ENCODE results near the gene BLNK. TPM values are rescaled to one million over a fixed set of nuclear protein-coding genes. Genes with fewer than 3 reads are reported as not detected.
"Not testable (repeated sequence)": the region's sequence is repeated elsewhere in the genome, so short reads cannot be mapped to it uniquely, and the experiment has no call there.

BLNK gene
- total RNA-seq (2014; rRNA removed; shearing (Covaris generic)), result not detected in 2 replicates
- polyA plus RNA-seq (2014; cell fraction: nucleus; rRNA removed), result not detected in 2 replicates

GRCh38 chr10:96271016-96271815, at the start of gene BLNK:
Gene BLNK (minus strand): TSS chr10:96271569. CDS start chr10:96271398, 171 bp downstream.
- no peak for DNase-seq (ENCODE audit: extremely low read depth, low read depth)

- DNase-seq (ENCODE audit: extremely low read depth, low read depth), result peak; percentile 36
These were observed 48.5 kb upstream of the BLNK start for GRCh38 chr10:96319754-96320474.

DNA sequence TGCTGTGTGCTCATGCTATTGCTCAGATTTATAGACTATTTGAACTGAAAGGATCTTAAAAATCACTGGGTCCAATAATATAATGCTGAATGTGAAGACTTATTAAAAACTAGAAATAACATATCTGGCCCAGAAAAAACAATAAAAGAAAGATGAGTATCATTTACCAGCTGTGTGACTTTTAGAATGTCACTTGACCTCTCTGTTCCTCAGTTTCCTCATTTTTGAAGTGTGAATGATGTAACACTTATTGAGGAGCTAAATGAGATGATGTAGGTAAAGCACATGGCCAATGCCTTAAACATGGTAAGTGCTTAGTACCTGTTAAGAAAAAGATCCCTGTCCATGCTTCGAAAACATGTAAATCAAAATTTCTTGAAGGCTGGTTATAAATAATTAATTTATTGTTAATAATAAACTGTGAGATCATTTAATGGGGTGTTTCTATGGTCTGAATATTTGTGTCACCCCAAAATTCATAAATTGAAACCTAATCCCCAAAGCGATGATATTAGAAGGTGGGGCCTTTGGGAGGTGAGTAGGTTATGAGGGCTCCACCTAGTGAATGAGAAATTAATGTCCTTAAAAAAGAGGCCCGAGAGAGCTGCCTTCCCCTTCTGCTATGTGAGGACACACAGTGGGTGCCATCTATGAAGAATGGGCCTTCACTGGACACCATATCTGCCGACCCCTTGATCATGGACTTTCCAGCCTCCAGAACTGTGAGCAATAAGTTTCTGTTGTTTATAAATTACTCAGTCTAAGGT, 45.9 kb upstream of the BLNK start:
- no peak for DNase-seq (ENCODE audit: extremely low read depth, low read depth)

- DNase-seq (ENCODE audit: extremely low read depth, low read depth), result no peak
These were observed 42.0 kb upstream of the BLNK start for GRCh38 chr10:96313344-96313743.

DNA sequence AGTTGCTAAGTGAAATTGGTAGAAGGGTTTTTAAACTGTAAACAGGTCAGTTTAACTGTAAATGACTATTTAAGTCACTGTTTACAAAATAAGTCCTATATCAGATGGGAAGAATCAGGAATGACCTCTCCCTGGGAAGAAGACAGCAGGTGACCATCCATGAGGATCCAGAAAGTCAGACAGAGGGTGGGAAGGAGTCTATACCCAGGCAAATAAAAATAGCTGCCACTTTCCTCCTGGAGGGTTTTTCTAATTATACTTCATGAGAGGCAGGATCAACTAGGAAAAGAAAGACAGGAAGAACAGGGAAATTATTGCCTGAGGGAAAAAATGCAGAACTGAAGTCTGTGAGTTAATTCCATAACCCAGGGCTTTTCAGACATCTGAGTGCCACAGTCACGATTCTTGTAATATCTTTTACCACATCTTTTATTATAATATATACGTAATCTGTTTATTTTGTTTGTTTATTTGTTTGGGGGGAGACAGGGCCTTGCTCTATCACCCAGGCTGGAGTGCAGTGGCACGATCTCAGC, 39.9 kb upstream of the BLNK start:
- DNase-seq (ENCODE audit: extremely low read depth, low read depth), result no peak

DNA sequence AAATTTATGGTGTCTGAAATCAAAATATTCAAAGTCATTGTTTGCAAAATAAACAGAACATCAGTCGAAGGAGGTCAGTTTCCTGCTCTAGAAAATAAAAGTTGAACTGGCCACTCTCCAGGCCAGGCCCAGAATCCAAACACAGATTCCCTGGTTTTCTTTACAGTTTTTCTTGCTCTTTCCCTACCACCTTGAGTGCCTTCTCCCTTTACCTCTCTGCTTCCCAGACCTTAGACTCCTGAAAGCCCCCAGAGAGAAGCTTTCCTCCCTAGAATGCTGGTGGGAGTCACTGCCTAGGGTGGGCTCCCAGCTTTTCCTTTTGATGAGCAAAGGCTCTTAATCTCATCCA, 38.9 kb upstream of the BLNK start:
- no peak for DNase-seq (ENCODE audit: extremely low read depth, low read depth)

DNA sequence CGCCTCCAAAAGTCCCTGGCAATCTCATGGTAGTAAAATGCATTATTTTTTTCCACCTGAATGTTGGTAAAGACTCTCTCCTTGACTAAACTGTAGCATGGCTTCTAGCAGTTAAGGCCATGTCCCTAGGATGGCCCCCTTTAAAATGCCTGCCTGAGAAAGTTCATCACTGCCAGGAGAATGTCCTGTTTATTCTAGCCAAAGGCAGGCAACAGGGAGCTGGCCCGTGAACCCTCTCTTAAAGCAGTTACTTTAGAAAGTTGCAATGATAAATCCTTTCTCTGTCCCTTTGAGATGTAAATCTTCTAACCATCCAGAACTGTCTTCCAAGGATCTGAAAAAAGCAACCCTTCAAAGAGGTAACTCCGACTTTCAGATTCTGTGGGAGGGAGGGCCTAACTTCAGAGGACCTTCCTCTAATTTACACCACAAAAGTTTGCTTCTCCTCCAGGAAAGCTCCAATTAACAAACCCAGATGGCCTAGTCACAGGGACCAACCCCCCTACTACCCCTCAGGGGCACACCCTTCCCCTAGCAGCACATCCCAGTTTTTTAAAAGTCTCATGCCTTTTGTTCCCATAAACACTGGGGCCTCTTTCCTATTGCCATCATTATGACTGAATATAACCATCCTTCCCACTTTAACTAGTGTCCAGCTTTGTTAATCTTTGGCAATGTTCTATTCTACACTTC, 38.4 kb upstream of the BLNK start:
- DNase-seq (ENCODE audit: extremely low read depth, low read depth), result no peak

- not testable (repeated sequence) for DNase-seq (ENCODE audit: extremely low read depth, low read depth)
These were observed 37.5 kb upstream of the BLNK start for GRCh38 chr10:96308854-96309253.

DNA sequence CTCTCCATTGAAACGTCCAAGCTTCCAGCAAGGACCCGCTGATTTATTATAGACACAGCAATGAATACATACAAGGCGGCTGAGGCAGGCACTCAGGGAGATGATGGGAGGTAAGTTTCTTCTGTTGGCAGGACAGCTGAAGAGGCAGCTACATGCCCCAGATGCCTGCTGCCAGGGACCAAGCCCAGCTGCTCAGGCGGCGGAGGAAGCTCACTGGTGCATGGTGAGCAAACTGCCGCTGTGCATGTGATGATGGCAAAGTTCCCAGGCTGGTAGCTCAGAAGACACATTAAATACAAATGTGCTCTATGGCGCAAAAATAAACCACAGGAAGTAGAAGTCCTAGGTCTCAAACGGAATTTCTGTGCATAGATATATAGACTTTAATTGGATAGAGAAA, 35.1 kb upstream of the BLNK start:
- DNase-seq (ENCODE audit: extremely low read depth, low read depth), result no peak

DNA sequence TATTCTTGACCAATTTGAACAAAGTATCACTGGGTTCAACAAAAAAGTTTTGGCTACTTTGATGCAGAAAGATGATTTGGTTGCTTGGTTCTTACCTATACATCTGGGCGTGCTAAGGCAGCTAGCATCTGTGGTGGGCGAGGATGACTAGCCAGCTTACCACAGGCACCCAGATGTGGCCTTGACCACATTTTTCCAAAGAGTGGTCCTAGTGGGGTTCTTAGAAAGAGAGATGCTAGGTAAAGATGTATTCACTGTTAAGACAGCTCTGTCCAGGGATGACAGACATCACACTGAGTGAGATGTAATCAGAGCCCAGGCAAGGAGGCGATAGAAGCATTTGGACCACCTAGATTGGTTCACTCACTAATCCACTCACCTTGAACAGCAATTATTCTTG, 33.6 kb upstream of the BLNK start:
- DNase-seq (ENCODE audit: extremely low read depth, low read depth), result no peak

- DNase-seq (ENCODE audit: extremely low read depth, low read depth), result no peak
These were observed 32.9 kb upstream of the BLNK start, which contains the start of gene DNTT for GRCh38 chr10:96304230-96304629. Gene DNTT (plus strand): TSS chr10:96304434. CDS start chr10:96304498, 64 bp downstream.

DNA sequence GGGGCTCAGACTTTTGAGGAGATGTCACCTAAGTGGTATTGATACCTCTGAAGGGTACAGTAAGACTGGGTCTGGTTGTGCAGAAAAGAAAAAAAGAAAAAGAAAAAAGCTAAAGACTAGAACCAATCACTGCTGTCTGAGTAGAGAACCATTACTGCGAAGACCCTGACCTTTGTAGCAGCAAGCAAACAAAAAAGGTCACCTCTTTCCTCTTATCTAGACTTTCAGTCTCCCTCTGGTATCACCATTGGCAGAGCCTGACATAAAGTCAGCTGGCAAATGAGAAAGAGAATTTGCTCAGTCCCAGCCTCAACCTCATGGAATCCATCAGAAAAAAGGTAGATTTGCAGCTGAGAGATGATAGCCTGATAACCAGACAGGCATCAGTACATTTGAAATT, 30.2 kb upstream of the BLNK start:
- no peak for DNase-seq (ENCODE audit: extremely low read depth, low read depth)

GRCh38 chr10:96299383-96299782, 28.0 kb upstream of the BLNK start:
- no peak for DNase-seq (ENCODE audit: extremely low read depth, low read depth)

DNA sequence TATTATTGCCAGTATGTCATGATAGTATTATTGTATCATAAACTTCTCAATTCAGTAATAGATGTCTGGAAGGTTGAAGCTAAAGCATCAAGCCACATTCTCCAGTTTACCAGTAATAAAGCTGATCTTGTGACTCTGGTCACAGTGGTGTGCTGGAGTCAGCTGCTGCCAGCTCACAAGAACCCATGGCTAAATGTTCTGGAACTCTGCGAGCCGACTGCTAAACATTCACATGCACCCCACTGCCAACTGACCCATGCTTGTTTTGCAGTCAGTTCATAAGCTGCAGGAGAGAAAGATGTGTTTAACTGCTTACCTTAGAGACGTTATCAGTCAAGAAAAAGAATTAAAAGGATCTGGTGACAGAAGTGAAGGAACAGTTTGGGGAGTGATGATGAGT, 27.0 kb upstream of the BLNK start:
- DNase-seq (ENCODE audit: extremely low read depth, low read depth), result no peak

DNA sequence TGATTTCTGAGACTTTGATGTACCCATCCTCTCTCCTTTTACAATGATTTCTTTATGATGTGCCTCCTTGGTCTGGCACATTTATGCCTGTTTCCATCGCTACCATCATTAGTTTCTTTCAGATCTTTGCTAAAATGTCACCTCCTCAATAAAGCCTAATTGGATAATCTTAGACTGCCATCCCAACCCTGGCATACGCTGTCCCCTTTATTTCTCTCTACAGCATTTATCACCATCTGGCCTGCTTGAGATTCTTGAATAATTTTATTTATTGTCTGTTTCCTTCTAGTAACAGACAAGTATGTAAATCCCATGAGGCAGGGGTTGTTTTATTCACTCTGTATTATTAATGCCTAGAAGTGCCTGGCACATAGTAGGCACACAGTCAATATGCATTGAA, 26.1 kb upstream of the BLNK start:
- no peak for DNase-seq (ENCODE audit: extremely low read depth, low read depth)

GRCh38 chr10:96295475-96295874, 24.1 kb upstream of the BLNK start:
- DNase-seq (ENCODE audit: extremely low read depth, low read depth), result no peak

DNA sequence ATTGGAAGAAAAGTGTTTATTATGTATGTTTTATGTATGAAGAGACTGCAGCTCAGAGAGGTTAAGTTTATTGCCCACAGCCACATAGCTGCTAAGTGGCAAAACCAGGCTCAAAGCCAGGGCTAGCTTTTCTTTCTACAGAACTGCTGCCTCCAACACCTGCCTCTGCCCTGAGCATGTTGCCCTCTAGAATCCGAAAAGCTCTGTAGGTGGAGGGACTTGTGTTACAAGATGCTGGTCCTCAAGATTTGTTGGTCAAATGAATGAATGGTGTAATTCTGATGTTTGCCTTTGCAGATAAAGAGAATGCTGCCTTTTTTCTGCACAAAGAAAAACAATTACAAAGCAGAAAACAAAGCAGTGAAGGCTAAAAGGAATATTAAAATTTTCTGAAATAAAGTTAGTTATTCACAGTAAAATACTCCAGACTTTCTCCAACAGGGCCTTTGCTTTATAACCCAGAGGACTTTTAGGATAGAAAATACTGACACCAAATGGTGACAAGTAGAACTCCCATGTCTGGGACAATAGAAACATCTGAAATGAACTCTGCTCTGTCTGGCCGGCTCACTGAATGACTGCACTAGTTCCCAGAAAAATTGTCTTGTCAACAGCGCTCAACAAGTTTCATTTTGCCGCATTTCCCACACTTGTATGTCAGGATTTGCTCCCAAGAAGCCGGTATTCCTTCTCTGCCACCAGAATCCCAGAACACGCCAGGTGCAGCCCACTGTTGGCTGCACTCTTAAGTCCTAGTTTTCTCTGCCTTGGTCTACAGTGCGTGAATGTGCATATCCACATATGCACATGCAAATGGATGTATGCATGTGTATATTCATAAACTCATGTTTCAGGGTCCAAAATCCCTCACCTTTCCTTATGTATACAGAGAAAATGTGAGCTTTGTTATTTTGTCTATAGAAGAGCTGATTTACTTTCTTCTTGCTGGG, 21.9 kb upstream of the BLNK start:
- peak; percentile 43 for DNase-seq (ENCODE audit: extremely low read depth, low read depth)

- no peak for DNase-seq (ENCODE audit: extremely low read depth, low read depth)
These were observed 19.2 kb upstream of the BLNK start for GRCh38 chr10:96290368-96291133.

Data from NCI-H460 (cell line).